ENCODE data around the gene MUL1.

DNA sequence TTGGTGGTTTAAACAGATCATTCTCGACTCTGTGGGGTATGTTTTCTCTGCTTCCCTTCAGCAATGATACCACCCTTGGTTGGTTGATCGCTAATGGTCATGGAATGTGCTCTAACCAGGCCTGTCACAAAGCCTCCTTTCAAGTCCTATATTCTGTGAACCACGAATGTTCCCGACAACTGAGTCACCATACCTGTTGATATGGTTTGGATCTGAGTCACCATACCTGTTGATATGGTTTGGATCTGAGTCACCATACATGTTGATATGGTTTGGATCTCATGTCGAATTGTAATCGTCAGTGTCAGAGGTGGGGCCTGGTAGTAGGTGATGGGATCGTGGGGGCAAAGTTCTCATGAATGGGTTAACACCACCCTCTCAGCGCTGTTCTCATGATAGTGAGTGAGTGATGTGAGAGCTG, 11.7 kb downstream of the MUL1 start:
- TF ChIP-seq CTCF (IDR thresholded peaks at IDR 0.05), result no peak
- TF ChIP-seq POLR2A (IDR thresholded peaks at IDR 0.05), result no peak
